Placental epithelial cell (primary cell): ENCODE results near the gene CACNG3. TPM values are rescaled to one million over a fixed set of nuclear protein-coding genes. Genes with fewer than 3 reads are reported as not detected.

Experiments
- small RNA-seq: library from RNA; depleted of rRNA; stranded (forward); fragments of <200 nt; gene quantifications from one replicate; pipeline ENCODE3, GENCODE V24; 2012
- total RNA-seq: library from RNA; depleted of rRNA; stranded (reverse); fragments of >200 nt; gene quantifications from 2 replicates; pipeline ENCODE4 v1.2.3, GENCODE V29; 2012

CACNG3 gene
- total RNA-seq = not detected in 2 replicates

DNA sequence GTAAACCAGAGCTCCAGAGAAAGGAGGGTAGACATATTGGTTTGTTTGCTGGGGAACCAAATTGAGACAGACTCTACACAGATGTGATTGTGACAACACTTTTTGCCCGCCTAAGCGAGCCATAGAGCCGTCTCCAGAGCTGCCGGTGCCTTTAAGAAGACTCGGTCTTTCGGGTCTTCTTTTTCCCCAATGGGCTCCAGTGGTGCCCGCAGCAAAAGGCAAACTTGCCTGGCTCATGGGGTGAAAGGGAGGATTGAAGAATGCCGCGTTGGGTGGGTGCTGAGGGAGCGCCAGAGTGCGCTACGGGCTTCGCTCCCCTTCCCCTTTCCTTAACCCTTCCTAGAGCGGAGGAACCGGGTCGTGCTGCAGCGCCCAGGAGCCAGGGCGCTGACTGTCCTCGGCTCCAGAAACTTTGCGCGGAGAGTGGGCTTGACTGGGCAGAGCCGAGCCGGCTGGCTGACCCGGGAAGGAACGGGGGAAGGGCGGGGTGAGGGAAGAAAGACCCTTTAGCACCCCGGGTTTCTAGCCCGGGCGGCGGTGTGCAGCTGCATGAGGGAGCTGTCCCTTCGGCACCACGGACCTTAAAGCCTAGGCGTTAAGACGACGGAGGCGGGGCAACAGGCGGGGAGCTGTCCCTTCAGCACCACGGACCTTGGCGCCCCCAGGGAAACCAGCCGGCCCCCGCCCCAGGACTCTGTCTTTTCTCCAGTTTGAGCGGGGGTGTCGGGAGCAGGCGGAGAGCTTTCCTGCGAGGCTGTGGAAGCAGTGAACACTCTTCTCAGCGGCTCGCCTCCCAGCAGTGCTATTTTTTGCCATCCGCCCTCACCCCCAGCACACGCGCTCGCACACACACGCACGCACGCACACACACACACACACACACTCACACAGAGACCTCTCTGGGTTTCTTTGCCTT is at the start of gene CACNG3:
TSS of gene CACNG3 (plus strand) at position 880 of the 916 bp plus-strand sequence. CDS start 420 bp downstream, outside the sequence.

Small RNA genes within 50 kb of the gene (small RNA-seq; reads per million reads assigned to genes)
- gene RF00408 (0.09 reads per million), gene RNU7-24P (not detected)
